Measurements from ENCODE around the gene PALS2.

PALS2 gene

DNA sequence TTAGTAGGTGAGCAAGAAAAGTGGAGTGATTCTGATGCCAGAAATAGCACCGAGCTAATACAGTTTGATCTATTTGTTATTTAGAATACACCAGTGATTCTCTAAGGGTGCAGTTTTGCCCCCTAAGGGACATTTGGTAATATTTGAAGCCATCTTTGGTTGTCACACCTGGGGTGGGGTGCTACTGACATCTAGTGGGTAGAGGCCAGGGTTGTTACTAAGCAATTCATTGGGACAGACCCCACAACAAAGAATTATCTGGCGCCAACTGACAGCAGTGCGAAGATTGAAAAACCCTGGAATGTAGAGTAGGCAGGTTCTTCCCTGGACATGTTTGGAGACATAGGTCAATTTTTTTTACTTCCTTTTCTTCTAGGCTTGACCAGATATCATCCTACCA is 14.6 kb downstream of the PALS2 start:
- Histone ChIP-seq H3K4me1 (ENCODE audit: control insufficient read depth, insufficient read depth, low read length) (no peaks in the 10 kb centered on the region), H3K36me3 (ENCODE audit: control insufficient read depth, insufficient read depth, low read length) (no peaks in the 10 kb centered on the region), H3K27ac (ENCODE audit: low read length) (no peak overlapping the region), H3K9me3 (ENCODE audit: control insufficient read depth, insufficient read depth, low read length) (no peaks in the 10 kb centered on the region), H3K4me3 (ENCODE audit: low read length) (no peak overlapping the region), H3K27me3 (ENCODE audit: control insufficient read depth, insufficient read depth, low read length) (no peaks in the 10 kb centered on the region)
- no peak for DNase-seq (ENCODE audit: low read depth, low spot score)
- no CpG with 5 or more reads among the region's 3 CpGs for WGBS (ENCODE audit: insufficient coverage, insufficient read length)

DNA sequence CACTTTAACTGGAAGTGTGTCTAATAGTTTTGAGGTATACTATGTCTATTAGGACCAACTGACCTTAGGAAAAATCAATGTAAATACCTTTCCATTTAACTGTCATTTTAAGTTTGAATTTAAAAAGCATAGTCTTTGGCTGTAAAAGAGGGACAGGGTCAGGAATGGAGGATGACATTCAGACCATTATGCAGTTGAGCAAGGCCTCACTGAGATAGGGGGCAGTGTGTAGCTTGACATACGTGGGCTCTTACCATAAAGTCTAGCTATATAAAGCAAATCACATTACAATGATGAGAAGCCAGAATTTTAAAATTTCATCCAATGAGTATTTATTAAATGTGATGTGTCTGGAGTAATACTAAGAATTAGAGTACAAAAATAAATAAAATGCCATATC is 17.9 kb downstream of the PALS2 start:
- DNase-seq (ENCODE audit: low read depth, low spot score) = no peak
- Histone ChIP-seq H3K4me1 (ENCODE audit: control insufficient read depth, insufficient read depth, low read length) (no peaks in the 10 kb centered on the region), H3K27ac (ENCODE audit: low read length) (no peak overlapping the region), H3K9me3 (ENCODE audit: control insufficient read depth, insufficient read depth, low read length) (no peaks in the 10 kb centered on the region), H3K27me3 (ENCODE audit: control insufficient read depth, insufficient read depth, low read length) (no peaks in the 10 kb centered on the region), H3K4me3 (ENCODE audit: low read length) (no peak overlapping the region), H3K36me3 (ENCODE audit: control insufficient read depth, insufficient read depth, low read length) (no peaks in the 10 kb centered on the region)
- WGBS (ENCODE audit: insufficient coverage, insufficient read length) = no CpG with 5 or more reads among the region's 1 CpG

GRCh38 chr7:24595671-24596418 is 22.6 kb downstream of the PALS2 start:
- no peaks in the 10 kb centered on the region for H3K27me3 ChIP-seq (ENCODE audit: control insufficient read depth, insufficient read depth, low read length)
- H3K9me3 ChIP-seq (ENCODE audit: control insufficient read depth, insufficient read depth, low read length) = no peaks in the 10 kb centered on the region
- no peaks in the 10 kb centered on the region for H3K36me3 ChIP-seq (ENCODE audit: control insufficient read depth, insufficient read depth, low read length)
- H3K27ac ChIP-seq (ENCODE audit: low read length) = no peak overlapping the region
- DNase-seq (ENCODE audit: low read depth, low spot score) = no peak
- H3K4me1 ChIP-seq (ENCODE audit: control insufficient read depth, insufficient read depth, low read length) = no peaks in the 10 kb centered on the region
- H3K4me3 ChIP-seq (ENCODE audit: low read length) = no peak overlapping the region
- WGBS (ENCODE audit: insufficient coverage, insufficient read length) = 100% methylated on average over 1 of the region's 7 CpGs

- no peak overlapping the region for H3K4me3 ChIP-seq (ENCODE audit: low read length)
- H3K9me3 ChIP-seq (ENCODE audit: control insufficient read depth, insufficient read depth, low read length) = no peaks in the 10 kb centered on the region
- no peak for DNase-seq (ENCODE audit: low read depth, low spot score)
- H3K27me3 ChIP-seq (ENCODE audit: control insufficient read depth, insufficient read depth, low read length) = no peaks in the 10 kb centered on the region
- H3K27ac ChIP-seq (ENCODE audit: low read length) = no peak overlapping the region
- H3K4me1 ChIP-seq (ENCODE audit: control insufficient read depth, insufficient read depth, low read length) = no peaks in the 10 kb centered on the region
- H3K36me3 ChIP-seq (ENCODE audit: control insufficient read depth, insufficient read depth, low read length) = no peaks in the 10 kb centered on the region
- WGBS (ENCODE audit: insufficient coverage, insufficient read length) = 100% methylated on average over 2 of the region's 3 CpGs
Observed at GRCh38 chr7:24597014-24597413, 23.8 kb downstream of the PALS2 start.

GRCh38 chr7:24601600-24601999 is 28.3 kb downstream of the PALS2 start:
- DNase-seq (ENCODE audit: low read depth, low spot score) = no peak
- H3K9me3 ChIP-seq (ENCODE audit: control insufficient read depth, insufficient read depth, low read length) = no peaks in the 10 kb centered on the region
- no CpG with 5 or more reads among the region's 1 CpG for WGBS (ENCODE audit: insufficient coverage, insufficient read length)

DNA sequence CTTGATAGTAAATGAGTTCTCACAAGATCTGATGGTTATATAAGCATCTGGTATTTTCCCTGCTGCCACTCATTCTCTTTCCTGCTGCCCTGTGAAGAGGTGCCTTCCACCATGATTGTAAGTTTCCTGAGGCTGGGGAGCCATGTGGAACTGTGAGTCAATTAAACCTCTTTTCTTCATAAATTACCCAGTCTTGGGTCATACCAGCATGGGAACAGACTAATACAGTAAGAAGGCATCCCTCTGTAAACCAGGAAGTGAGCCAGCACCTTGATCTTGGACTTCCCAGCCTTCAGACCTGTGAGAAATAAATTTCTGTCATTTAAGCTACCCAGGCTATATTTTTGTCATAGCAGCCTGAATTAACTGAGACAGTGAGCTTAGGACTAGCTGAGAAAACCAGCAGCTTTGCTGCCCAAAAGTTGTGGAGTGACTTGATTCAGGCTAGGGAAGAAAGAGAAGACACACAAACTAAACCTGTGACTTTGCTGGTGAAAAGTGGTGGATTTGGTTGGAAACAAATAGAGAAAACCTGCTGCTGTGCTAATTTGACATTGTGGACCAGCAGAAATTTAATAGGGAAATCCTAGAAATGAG is 29.7 kb downstream of the PALS2 start:
- Histone ChIP-seq H3K27ac (ENCODE audit: low read length) (no peak overlapping the region), H3K4me3 (ENCODE audit: low read length) (no peak overlapping the region), H3K36me3 (ENCODE audit: control insufficient read depth, insufficient read depth, low read length) (no peaks in the 10 kb centered on the region), H3K27me3 (ENCODE audit: control insufficient read depth, insufficient read depth, low read length) (no peaks in the 10 kb centered on the region), H3K4me1 (ENCODE audit: control insufficient read depth, insufficient read depth, low read length) (peaks cover 2% of the 10 kb centered on the region; the same call in 1 of the 2 replicates), H3K9me3 (ENCODE audit: control insufficient read depth, insufficient read depth, low read length) (no peaks in the 10 kb centered on the region)
- DNase-seq (ENCODE audit: low read depth, low spot score) = no peak

More at GRCh38 chr7:24601600-24601999, 28.3 kb downstream of the PALS2 start:
- Histone ChIP-seq H3K4me3 (ENCODE audit: low read length) (no peak overlapping the region), H3K27ac (ENCODE audit: low read length) (no peak overlapping the region), H3K27me3 (ENCODE audit: control insufficient read depth, insufficient read depth, low read length) (no peaks in the 10 kb centered on the region), H3K36me3 (ENCODE audit: control insufficient read depth, insufficient read depth, low read length) (no peaks in the 10 kb centered on the region), H3K4me1 (ENCODE audit: control insufficient read depth, insufficient read depth, low read length) (peaks cover 2% of the 10 kb centered on the region; the same call in 1 of the 2 replicates)

- no peaks in the 10 kb centered on the region for H3K27me3 ChIP-seq (ENCODE audit: control insufficient read depth, insufficient read depth, low read length)
- DNase-seq (ENCODE audit: low read depth, low spot score) = no peak
- no peaks in the 10 kb centered on the region for H3K36me3 ChIP-seq (ENCODE audit: control insufficient read depth, insufficient read depth, low read length)
- no CpG with 5 or more reads among the region's 3 CpGs for WGBS (ENCODE audit: insufficient coverage, insufficient read length)
- peaks cover 2% of the 10 kb centered on the region; the same call in 1 of the 2 replicates for H3K4me1 ChIP-seq (ENCODE audit: control insufficient read depth, insufficient read depth, low read length)
- no peak overlapping the region for H3K4me3 ChIP-seq (ENCODE audit: low read length)
- no peak overlapping the region for H3K27ac ChIP-seq (ENCODE audit: low read length)
- no peaks in the 10 kb centered on the region for H3K9me3 ChIP-seq (ENCODE audit: control insufficient read depth, insufficient read depth, low read length)
Observed at GRCh38 chr7:24604630-24605029, 31.4 kb downstream of the PALS2 start.

DNA sequence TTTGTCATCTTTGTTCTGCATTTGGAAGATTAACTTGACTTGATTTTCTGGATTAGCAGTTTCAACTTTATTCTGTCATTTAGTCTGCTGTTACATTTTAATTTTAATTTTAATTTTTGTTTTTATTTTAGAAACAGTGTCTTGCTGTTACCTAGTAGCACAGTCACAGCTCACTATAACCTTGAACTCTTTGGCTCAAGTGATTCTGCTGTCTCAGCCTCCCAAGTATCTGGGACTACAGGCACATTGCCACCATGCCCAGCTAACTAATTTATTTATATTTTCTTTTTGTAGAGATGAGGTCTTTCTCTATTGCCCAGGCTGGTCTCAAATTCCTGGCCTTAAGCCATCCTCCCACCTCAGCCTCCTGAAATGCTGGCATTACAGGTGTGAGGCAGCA is 35.3 kb downstream of the PALS2 start:
- DNase-seq (ENCODE audit: low read depth, low spot score) = no peak
- no peak overlapping the region for H3K4me3 ChIP-seq (ENCODE audit: low read length)
- H3K36me3 ChIP-seq (ENCODE audit: control insufficient read depth, insufficient read depth, low read length) = no peaks in the 10 kb centered on the region
- H3K27me3 ChIP-seq (ENCODE audit: control insufficient read depth, insufficient read depth, low read length) = no peaks in the 10 kb centered on the region
- peaks cover 2% of the 10 kb centered on the region; the same call in 1 of the 2 replicates for H3K4me1 ChIP-seq (ENCODE audit: control insufficient read depth, insufficient read depth, low read length)
- no peaks in the 10 kb centered on the region for H3K9me3 ChIP-seq (ENCODE audit: control insufficient read depth, insufficient read depth, low read length)
- H3K27ac ChIP-seq (ENCODE audit: low read length) = no peak overlapping the region

DNA sequence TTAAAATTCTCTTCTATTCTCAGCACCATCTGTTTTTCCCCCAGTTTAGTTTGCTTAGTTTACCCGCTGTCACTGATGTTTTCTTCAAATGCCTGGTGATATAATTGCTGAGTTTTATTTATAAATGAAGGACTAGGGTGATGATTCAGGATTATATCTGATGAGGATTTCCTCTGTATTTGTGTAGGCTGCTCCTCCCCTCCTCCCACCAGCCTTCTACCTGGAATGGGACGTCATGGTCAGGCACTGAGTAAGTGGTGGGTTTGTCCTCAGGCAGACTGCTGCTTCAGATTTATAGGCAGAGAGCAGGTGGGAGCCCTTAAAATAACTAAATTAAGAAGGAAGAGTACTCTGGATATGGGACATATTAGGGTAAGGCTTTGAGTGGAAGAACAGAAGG is 35.8 kb downstream of the PALS2 start:
- Histone ChIP-seq H3K9me3 (ENCODE audit: control insufficient read depth, insufficient read depth, low read length) (no peaks in the 10 kb centered on the region), H3K36me3 (ENCODE audit: control insufficient read depth, insufficient read depth, low read length) (no peaks in the 10 kb centered on the region), H3K27me3 (ENCODE audit: control insufficient read depth, insufficient read depth, low read length) (no peaks in the 10 kb centered on the region), H3K4me1 (ENCODE audit: control insufficient read depth, insufficient read depth, low read length) (peaks cover 2% of the 10 kb centered on the region; the same call in 1 of the 2 replicates), H3K4me3 (ENCODE audit: low read length) (no peak overlapping the region), H3K27ac (ENCODE audit: low read length) (no peak overlapping the region)
- DNase-seq (ENCODE audit: low read depth, low spot score) = no peak
- no CpG with 5 or more reads among the region's 2 CpGs for WGBS (ENCODE audit: insufficient coverage, insufficient read length)

DNA sequence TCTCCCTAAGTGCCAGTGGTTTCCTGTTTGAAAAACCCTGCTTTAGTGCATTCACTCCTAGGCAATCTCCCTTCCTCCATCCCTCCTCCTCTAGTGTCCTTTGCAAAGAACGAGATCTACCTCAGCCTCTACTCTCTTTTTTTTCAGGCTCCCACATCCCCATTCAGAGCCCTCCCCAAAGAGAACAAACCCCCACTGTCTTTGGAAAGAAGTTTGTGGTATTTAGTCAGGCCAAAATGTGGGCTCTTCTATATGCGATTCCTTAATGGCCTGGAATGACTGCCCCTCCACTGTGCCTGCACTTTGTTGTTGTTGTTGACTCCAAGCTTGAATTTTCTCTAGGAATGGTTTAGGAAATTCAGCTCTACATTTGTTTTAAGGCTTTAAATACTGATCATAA is 36.3 kb downstream of the PALS2 start:
- Histone ChIP-seq H3K36me3 (ENCODE audit: control insufficient read depth, insufficient read depth, low read length) (no peaks in the 10 kb centered on the region), H3K27me3 (ENCODE audit: control insufficient read depth, insufficient read depth, low read length) (no peaks in the 10 kb centered on the region), H3K4me3 (ENCODE audit: low read length) (no peak overlapping the region), H3K9me3 (ENCODE audit: control insufficient read depth, insufficient read depth, low read length) (no peaks in the 10 kb centered on the region), H3K4me1 (ENCODE audit: control insufficient read depth, insufficient read depth, low read length) (peaks cover under 1% of the 10 kb centered on the region; the same call in 1 of the 2 replicates), H3K27ac (ENCODE audit: low read length) (no peak overlapping the region)
- no peak for DNase-seq (ENCODE audit: low read depth, low spot score)
- WGBS (ENCODE audit: insufficient coverage, insufficient read length) = no CpG with 5 or more reads among the region's 2 CpGs

DNA sequence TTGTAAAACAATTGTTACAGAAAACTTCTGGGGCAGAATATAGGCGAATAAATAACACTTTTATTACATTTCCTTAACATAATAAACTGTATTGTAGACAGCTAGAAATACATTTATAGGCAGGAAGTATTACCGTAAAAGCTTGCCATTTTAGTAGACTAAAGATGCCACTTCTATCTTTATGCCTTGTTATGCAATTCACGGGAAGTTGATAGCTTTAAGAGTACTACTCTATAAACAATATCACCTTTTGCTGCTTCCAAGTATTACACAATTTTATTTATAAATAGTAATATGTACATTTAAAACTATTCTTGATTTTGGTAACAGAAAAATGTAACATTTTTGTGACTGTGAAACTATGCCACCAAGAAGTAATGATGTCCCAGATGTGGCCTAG is 37.9 kb downstream of the PALS2 start:
- Histone ChIP-seq H3K27ac (ENCODE audit: low read length) (no peak overlapping the region), H3K36me3 (ENCODE audit: control insufficient read depth, insufficient read depth, low read length) (no peaks in the 10 kb centered on the region), H3K4me3 (ENCODE audit: low read length) (no peak overlapping the region), H3K9me3 (ENCODE audit: control insufficient read depth, insufficient read depth, low read length) (no peaks in the 10 kb centered on the region), H3K4me1 (ENCODE audit: control insufficient read depth, insufficient read depth, low read length) (no peaks in the 10 kb centered on the region), H3K27me3 (ENCODE audit: control insufficient read depth, insufficient read depth, low read length) (no peaks in the 10 kb centered on the region)
- WGBS (ENCODE audit: insufficient coverage, insufficient read length) = no CpG with 5 or more reads among the region's 3 CpGs
- no peak for DNase-seq (ENCODE audit: low read depth, low spot score)
